ENCODE data around the gene ISG15. TPM values are rescaled to one million over a fixed set of nuclear protein-coding genes. Genes with fewer than 3 reads are reported as not detected.
"Not testable (repeated sequence)": the region's sequence is repeated elsewhere in the genome, so short reads cannot be mapped to it uniquely, and the experiment has no call there.

Gene ISG15
- total RNA-seq, 1 experiment from 2014 or later = 165 TPM

DNA sequence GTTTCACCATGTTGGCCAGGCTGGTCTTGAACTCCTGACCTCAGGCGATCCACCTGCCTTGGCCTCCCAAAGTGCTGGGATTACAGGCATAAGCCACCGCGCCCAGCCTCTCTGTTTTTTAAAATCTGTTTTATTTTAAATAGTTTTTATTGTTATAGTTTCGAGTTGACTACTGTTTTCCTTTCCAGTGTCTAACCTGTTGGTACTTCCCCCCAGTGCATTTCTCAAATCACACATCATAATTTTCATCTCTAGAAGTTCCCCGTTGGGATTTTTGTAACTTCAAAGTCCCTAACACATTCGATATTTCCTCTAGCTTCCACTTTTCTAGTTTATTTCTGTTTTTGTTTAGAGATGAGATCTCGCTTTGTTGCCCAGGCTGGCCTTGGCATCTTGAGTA, 20.9 kb upstream of the ISG15 start:
- H3K36me3 Mint-ChIP-seq (ENCODE audit: insufficient read depth, unreplicated experiment) = peaks cover 15% of the 10 kb centered on the region
- BruUV-seq (replicated peaks) = no TSS peak
- no peak for TF ChIP-seq CTCF (IDR thresholded peaks at IDR 0.05; ENCODE audit: unreplicated experiment)
- no peak overlapping the region for H3K27ac Mint-ChIP-seq (ENCODE audit: unreplicated experiment)
- DNase-seq = no peak
- H3K27me3 Mint-ChIP-seq (ENCODE audit: unreplicated experiment) = peaks cover 19% of the 10 kb centered on the region
- H3K4me1 Mint-ChIP-seq (ENCODE audit: low read depth, unreplicated experiment) = peaks cover 7% of the 10 kb centered on the region
- intact Hi-C loops (cut with micrococcal nuclease; ENCODE audit: unreplicated experiment) = no loop called here
- H3K4me3 Mint-ChIP-seq (ENCODE audit: low read depth, unreplicated experiment) = no peak overlapping the region
- CTCF ChIA-PET = no interaction called here
- no peaks in the 10 kb centered on the region for H3K9me3 Mint-ChIP-seq (ENCODE audit: low read depth, unreplicated experiment)

- CTCF ChIA-PET = no interaction called here
Observed at GRCh38 chr1:993379-993995, 19.8 kb upstream of the ISG15 start.

DNA sequence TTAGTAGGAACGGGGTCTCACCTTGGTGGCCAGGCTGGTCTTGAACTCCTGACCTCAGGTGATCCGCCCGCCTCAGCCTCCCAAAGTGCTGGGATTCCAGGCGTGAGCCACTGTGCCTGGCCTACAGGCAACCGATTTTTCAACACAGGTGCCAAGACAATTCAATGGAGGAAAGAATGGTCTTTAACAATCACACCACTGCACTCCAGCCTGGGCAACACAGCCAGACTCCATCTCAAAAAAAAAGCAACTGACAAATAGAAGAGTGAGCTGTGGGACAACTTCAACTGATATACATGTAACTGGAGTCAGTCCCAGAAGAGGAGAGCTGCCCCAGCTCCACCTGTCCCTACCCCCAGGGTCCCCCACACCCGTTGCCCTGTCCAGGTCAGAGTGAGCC, 18.8 kb upstream of the ISG15 start:
- intact Hi-C loops (cut with micrococcal nuclease; ENCODE audit: unreplicated experiment); H3K9me3 Mint-ChIP-seq (ENCODE audit: low read depth, unreplicated experiment); DNase-seq; H3K4me3 Mint-ChIP-seq (ENCODE audit: low read depth, unreplicated experiment); BruUV-seq (replicated peaks); H3K27me3 Mint-ChIP-seq (ENCODE audit: unreplicated experiment); H3K4me1 Mint-ChIP-seq (ENCODE audit: low read depth, unreplicated experiment); H3K27ac Mint-ChIP-seq (ENCODE audit: unreplicated experiment): not testable (repeated sequence)
- peaks cover 33% of the 10 kb centered on the region for H3K36me3 Mint-ChIP-seq (ENCODE audit: insufficient read depth, unreplicated experiment)
- CTCF ChIA-PET = interaction anchor here (0.6 kb wide), 1 partner anchor 50 kb away, joined by 3 read pairs; no protein-coding TSS in a partner anchor

More at GRCh38 chr1:993379-993995, 19.8 kb upstream of the ISG15 start:
- peaks cover 13% of the 10 kb centered on the region for H3K27me3 Mint-ChIP-seq (ENCODE audit: unreplicated experiment)
- H3K9me3 Mint-ChIP-seq (ENCODE audit: low read depth, unreplicated experiment) = no peaks in the 10 kb centered on the region
- no TSS peak for BruUV-seq (replicated peaks)
- no peak overlapping the region for H3K4me3 Mint-ChIP-seq (ENCODE audit: low read depth, unreplicated experiment)
- intact Hi-C loops (cut with micrococcal nuclease; ENCODE audit: unreplicated experiment) = no loop called here
- TF ChIP-seq CTCF (IDR thresholded peaks at IDR 0.05; ENCODE audit: unreplicated experiment) = no peak
- peaks cover 7% of the 10 kb centered on the region for H3K4me1 Mint-ChIP-seq (ENCODE audit: low read depth, unreplicated experiment)
- no peak for DNase-seq
- peaks cover 24% of the 10 kb centered on the region for H3K36me3 Mint-ChIP-seq (ENCODE audit: insufficient read depth, unreplicated experiment)
- no peak overlapping the region for H3K27ac Mint-ChIP-seq (ENCODE audit: unreplicated experiment)

DNA sequence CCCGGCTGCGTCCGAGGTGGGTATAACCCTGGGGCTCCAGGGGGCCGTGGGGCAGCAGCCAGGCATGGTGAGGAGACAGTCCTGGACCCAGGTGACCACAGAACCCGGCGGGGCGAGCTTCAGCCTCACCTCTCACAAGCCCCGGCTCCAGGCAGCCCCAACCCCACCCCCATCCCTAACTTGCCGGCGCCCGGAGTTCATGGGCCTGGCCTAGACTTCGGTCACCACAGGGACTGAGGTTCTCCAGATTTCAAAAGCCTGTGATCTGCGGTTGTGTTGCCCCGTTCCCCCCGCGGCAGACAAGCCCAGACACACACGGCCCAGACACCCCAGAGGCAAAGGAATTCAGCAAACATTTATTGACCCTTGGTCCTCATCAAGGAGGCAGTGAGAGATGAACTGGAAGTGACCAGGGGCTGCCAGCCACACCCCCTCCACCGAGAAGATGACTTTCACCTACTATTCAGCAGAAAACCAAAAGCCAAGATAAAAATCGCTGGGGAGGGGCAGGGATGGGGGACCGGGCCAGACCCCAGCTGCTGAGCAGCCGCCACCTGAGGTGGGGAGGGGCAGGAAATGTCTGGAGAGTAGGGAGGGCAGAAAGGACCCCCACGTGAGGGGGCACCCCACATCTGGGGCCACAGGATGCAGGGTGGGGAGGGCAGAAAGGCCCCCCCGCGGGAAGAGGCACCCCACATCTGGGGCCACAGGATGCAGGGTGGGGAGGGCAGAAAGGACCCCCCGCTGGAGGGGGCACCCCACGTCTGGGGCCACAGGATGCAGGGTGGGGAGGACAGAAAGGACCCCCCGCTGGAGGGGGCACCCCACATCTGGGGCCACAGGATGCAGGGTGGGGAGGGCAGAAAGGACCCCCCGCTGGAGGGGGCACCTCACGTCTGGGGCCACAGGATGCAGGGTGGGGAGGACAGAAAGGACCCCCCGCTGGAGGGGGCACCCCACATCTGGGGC, 17.3 kb upstream of the ISG15 start:
- no peak for TF ChIP-seq CTCF (IDR thresholded peaks at IDR 0.05; ENCODE audit: unreplicated experiment)
- Mint-ChIP-seq H3K9me3 (ENCODE audit: low read depth, unreplicated experiment) (no peaks in the 10 kb centered on the region), H3K36me3 (ENCODE audit: insufficient read depth, unreplicated experiment) (peaks cover 46% of the 10 kb centered on the region), H3K27me3 (ENCODE audit: unreplicated experiment) (no peaks in the 10 kb centered on the region), H3K27ac (ENCODE audit: unreplicated experiment) (no peak overlapping the region), H3K4me1 (ENCODE audit: low read depth, unreplicated experiment) (peaks cover 7% of the 10 kb centered on the region), H3K4me3 (ENCODE audit: low read depth, unreplicated experiment) (no peak overlapping the region)
- intact Hi-C loops (cut with micrococcal nuclease; ENCODE audit: unreplicated experiment) = no loop called here
- no peak for DNase-seq
- CTCF ChIA-PET = interaction anchor here (0.6 kb wide), 1 partner anchor 17 kb away, joined by 3 read pairs; no protein-coding TSS in a partner anchor
- BruUV-seq (replicated peaks) = no TSS peak

Data from Calu3 (cell line).